ENCODE results near the gene SLC39A7. TPM values are rescaled to one million over a fixed set of nuclear protein-coding genes. Genes with fewer than 3 reads are reported as not detected.
A peak's percentile ranks its signal among the peaks of the same experiment; 100 is the strongest.

Gene SLC39A7
- total RNA-seq, 2 donors from 2014 or later = 56.1 to 58.3 TPM

DNA sequence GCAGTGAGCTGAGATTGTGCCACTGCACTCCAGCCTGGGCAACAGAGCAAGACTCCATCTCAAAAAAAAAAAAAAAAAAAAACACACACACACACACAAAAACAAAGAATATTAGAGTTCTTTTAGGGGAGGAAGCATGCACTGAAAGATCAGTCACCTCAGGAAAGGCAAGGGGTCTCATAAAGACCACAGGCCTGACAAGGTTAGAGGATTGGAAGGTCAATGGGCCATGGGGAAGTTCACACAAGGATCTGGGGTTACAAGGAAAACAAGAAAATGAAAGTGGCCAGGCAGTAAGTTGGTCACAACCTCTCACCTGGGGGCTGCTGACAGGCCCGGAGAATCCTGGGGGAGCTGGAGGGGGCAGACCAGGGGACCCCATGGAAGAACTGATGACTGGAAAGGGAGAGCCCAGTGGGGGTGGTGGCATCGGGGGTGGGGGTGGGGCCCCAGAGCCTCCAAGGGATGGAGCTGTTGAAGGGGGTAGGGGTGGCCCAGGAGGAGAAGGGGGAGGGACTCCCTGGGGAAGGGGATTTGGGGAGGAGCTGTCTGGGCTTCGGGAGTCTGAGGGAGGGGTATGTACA, 1.7 kb upstream of the SLC39A7 start:
- no peak for DNase-seq
- no peak for ATAC-seq (replicated peaks in 1 of 2)
- Mint-ChIP-seq H3K36me3 (ENCODE audit: insufficient read depth in 2 of 2) (peaks cover 26 to 41% of the 10 kb centered on the region in 2 donors), H3K27ac (peak overlapping the region; percentile 83), H3K9me3 (no peaks in the 10 kb centered on the region), H3K27me3 (ENCODE audit: low read depth) (no peaks in the 10 kb centered on the region), H3K4me1 (ENCODE audit: low read depth) (peaks cover 67% of the 10 kb centered on the region), H3K4me3 (peak overlapping the region; percentile 98 to 100)

GRCh38 chr6:33199687-33200218, 914 bp upstream of the SLC39A7 start:
- Mint-ChIP-seq H3K27ac (peak overlapping the region; percentile 69), H3K36me3 (ENCODE audit: insufficient read depth in 2 of 2) (peaks cover 26 to 39% of the 10 kb centered on the region in 2 donors), H3K27me3 (ENCODE audit: low read depth) (no peaks in the 10 kb centered on the region), H3K9me3 (no peaks in the 10 kb centered on the region), H3K4me1 (ENCODE audit: low read depth) (peaks cover 69% of the 10 kb centered on the region), H3K4me3 (peak overlapping the region; percentile 98 to 100)
- peak; percentile 85 for DNase-seq
- peak; percentile 51 to 57 for ATAC-seq (replicated peaks in 1 of 2)

GRCh38 chr6:33201147-33201545, 479 bp downstream of the SLC39A7 start:
- peak overlapping the region; percentile 98 to 100 for H3K4me3 Mint-ChIP-seq
- H3K9me3 Mint-ChIP-seq = no peaks in the 10 kb centered on the region
- DNase-seq = no peak
- H3K27me3 Mint-ChIP-seq (ENCODE audit: low read depth) = no peaks in the 10 kb centered on the region
- H3K4me1 Mint-ChIP-seq (ENCODE audit: low read depth) = peaks cover 82% of the 10 kb centered on the region
- H3K36me3 Mint-ChIP-seq (ENCODE audit: insufficient read depth in 2 of 2) = peaks cover 22 to 30% of the 10 kb centered on the region in 2 donors
- ATAC-seq (replicated peaks in 1 of 2) = no peak
- peak overlapping the region; percentile 100 for H3K27ac Mint-ChIP-seq

DNA sequence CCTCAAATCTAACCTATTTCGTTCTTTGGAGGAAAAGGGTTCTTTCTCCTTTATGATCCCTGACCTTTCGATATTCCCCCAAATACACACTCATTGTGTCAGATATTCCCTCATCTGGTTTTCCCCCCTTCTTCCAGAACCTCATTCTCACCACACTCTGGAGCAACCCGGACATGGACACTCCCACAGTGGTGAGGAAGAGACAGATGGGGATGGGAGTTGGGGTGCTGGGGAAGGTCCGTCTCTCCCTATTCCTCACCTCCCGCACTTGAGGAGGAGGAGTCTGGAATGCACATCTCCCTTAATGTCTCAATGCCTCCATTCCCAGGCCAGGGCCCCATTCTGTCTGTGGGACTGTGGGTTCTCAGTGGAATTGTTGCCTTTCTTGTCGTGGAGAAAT, 1.3 kb downstream of the SLC39A7 start:
- no peaks in the 10 kb centered on the region for H3K27me3 Mint-ChIP-seq (ENCODE audit: low read depth)
- no peak for DNase-seq

DNA sequence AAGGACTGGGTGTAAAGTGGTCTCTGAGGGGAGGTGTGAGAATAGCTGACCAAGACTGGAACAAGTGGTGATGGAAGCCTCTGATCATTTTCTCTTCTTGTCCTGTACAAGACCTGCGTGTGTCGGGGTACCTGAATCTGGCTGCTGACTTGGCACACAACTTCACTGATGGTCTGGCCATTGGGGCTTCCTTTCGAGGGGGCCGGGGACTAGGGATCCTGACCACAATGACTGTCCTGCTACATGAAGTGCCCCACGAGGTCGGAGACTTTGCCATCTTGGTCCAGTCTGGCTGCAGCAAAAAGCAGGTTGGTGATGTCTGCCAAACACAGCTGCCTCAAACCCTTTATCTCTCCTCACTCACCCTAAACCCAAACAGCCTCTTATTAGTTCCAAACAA, 2.1 kb downstream of the SLC39A7 start:
- no peaks in the 10 kb centered on the region for H3K27me3 Mint-ChIP-seq (ENCODE audit: low read depth)
- peak overlapping the region; percentile 98 to 100 for H3K4me3 Mint-ChIP-seq
- DNase-seq (no peak), ATAC-seq (replicated peaks in 1 of 2) (no peak)
- peaks cover 22 to 28% of the 10 kb centered on the region in 2 donors for H3K36me3 Mint-ChIP-seq (ENCODE audit: insufficient read depth in 2 of 2)
- H3K9me3 Mint-ChIP-seq = no peaks in the 10 kb centered on the region
- peak overlapping the region; percentile 53 for H3K27ac Mint-ChIP-seq
- peaks cover 75% of the 10 kb centered on the region for H3K4me1 Mint-ChIP-seq (ENCODE audit: low read depth)

More for the DNA sequence above, 1.3 kb downstream of the SLC39A7 start:
- H3K27ac Mint-ChIP-seq = peak overlapping the region; percentile 83
- H3K9me3 Mint-ChIP-seq = no peaks in the 10 kb centered on the region
- ATAC-seq (replicated peaks in 1 of 2) = no peak
- H3K4me1 Mint-ChIP-seq (ENCODE audit: low read depth) = peaks cover 83% of the 10 kb centered on the region
- peak overlapping the region; percentile 98 to 100 for H3K4me3 Mint-ChIP-seq
- H3K36me3 Mint-ChIP-seq (ENCODE audit: insufficient read depth in 2 of 2) = peaks cover 22 to 28% of the 10 kb centered on the region in 2 donors

DNA sequence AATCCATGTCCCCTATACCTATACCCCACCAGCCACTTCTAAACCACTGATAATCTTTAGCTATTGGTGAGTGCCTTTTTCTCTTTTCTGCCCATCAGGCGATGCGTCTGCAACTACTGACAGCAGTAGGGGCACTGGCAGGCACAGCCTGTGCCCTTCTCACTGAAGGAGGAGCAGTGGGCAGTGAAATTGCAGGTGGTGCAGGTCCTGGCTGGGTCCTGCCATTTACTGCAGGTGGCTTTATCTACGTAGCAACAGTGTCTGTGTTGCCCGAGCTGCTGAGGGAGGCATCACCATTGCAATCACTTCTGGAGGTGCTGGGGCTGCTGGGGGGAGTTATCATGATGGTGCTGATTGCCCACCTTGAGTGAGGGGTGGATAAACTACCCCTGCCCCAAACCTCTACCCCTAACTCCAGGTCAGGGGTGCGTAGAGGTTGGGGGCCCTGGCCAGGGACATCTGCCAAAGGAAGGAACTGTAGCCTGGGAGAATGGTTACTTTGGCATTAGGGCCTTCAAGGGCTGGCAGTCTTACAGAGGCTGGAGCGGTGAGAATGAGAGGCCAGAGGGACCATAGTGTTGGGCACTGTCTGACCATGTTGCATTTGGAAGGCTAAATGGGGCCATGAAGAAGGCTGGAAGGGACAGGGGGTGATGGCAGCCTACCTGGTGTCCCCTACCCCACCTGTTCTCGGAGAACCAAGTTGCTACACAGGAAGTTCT, 2.9 kb downstream of the SLC39A7 start:
- Mint-ChIP-seq H3K27ac (no peak overlapping the region), H3K27me3 (ENCODE audit: low read depth) (no peaks in the 10 kb centered on the region)

DNA sequence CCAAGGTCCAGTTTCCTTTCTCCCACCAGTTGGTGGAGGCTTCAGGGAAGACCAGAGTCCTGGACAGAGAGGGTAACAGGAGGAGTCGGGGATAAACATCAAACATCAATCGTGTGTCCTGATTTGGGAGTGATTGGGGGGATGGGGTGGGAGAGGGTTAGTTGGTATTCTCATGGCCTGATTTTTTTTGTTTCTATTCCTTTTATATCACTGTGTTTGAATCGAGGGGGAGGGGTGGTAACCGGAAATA, 3.4 kb downstream of the SLC39A7 start:
- DNase-seq = no peak
- ATAC-seq (replicated peaks in 1 of 2) = no peak
- Mint-ChIP-seq H3K4me1 (ENCODE audit: low read depth) (peaks cover 67% of the 10 kb centered on the region), H3K27me3 (ENCODE audit: low read depth) (no peaks in the 10 kb centered on the region), H3K9me3 (no peaks in the 10 kb centered on the region), H3K36me3 (ENCODE audit: insufficient read depth in 2 of 2) (peaks cover 22 to 24% of the 10 kb centered on the region in 2 donors), H3K4me3 (peak overlapping the region; percentile 98 to 100), H3K27ac (peak overlapping the region; percentile 24)

More for the DNA sequence above, 2.9 kb downstream of the SLC39A7 start:
- Mint-ChIP-seq H3K4me3 (peak overlapping the region; percentile 98 to 100), H3K36me3 (ENCODE audit: insufficient read depth in 2 of 2) (peaks cover 22 to 24% of the 10 kb centered on the region in 2 donors), H3K4me1 (ENCODE audit: low read depth) (peaks cover 67% of the 10 kb centered on the region), H3K9me3 (no peaks in the 10 kb centered on the region)
- no peak for DNase-seq
- no peak for ATAC-seq (replicated peaks in 1 of 2)

GRCh38 chr6:33204415-33205190, 3.9 kb downstream of the SLC39A7 start, which contains the start of gene HSD17B8:
TSS of gene HSD17B8 (plus strand) at chr6:33204655. CDS start at chr6:33204669, 14 bp downstream.
- H3K27me3 Mint-ChIP-seq (ENCODE audit: low read depth) = no peaks in the 10 kb centered on the region
- peak; percentile 54 to 57 for ATAC-seq (replicated peaks in 1 of 2)

DNA sequence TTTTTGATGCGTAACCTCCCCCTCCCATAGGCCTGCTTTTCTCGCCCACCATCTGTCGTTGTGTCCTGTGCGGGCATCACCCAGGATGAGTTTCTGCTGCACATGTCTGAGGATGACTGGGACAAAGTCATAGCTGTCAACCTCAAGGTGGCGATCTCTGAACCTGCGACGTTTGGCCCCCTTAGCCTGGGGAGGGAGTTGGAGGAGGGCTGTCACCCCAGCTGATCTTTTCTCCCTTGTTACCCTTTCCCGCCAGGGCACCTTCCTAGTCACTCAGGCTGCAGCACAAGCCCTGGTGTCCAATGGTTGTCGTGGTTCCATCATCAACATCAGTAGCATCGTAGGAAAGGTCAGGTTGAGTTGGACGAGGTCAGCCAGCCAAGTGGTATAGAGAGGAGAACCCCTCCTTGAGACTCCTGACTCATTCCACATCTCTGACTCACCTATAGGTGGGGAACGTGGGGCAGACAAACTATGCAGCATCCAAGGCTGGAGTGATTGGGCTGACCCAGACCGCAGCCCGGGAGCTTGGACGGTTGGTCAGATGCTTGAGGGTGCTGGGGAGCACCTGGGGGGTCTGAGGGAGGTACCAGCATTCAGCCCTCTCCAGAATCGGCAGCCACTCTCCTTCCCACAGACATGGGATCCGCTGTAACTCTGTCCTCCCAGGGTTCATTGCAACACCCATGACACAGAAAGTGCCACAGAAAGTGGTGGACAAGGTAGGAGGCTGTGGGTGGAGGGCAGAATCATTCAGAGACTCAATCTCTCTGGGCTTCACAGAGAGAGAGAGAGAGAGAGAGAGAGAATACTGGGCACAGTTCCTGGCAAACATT, 4.7 kb downstream of the SLC39A7 start:
- DNase-seq (peak; percentile 77 to 83), ATAC-seq (replicated peaks in 1 of 2) (peak; percentile 69 to 70)
- H3K4me1 Mint-ChIP-seq (ENCODE audit: low read depth) = peaks cover 68% of the 10 kb centered on the region
- peaks cover 25 to 30% of the 10 kb centered on the region in 2 donors for H3K36me3 Mint-ChIP-seq (ENCODE audit: insufficient read depth in 2 of 2)
- no peaks in the 10 kb centered on the region for H3K27me3 Mint-ChIP-seq (ENCODE audit: low read depth)
- H3K27ac Mint-ChIP-seq = peak overlapping the region; percentile 85
- H3K9me3 Mint-ChIP-seq = no peaks in the 10 kb centered on the region
- H3K4me3 Mint-ChIP-seq = peak overlapping the region; percentile 98 to 100

More at GRCh38 chr6:33204415-33205190, 3.9 kb downstream of the SLC39A7 start, which contains the start of gene HSD17B8:
- peaks cover 22 to 25% of the 10 kb centered on the region in 2 donors for H3K36me3 Mint-ChIP-seq (ENCODE audit: insufficient read depth in 2 of 2)
- H3K4me3 Mint-ChIP-seq = peak within 1 kb of the TSS; percentile 98 to 100
- H3K4me1 Mint-ChIP-seq (ENCODE audit: low read depth) = peaks cover 67% of the 10 kb centered on the region
- no peaks in the 10 kb centered on the region for H3K9me3 Mint-ChIP-seq
- H3K27ac Mint-ChIP-seq = peak within 1 kb of the TSS; percentile 85
- peak; percentile 93 to 97 for DNase-seq

GRCh38 chr6:33206027-33206863, 5.6 kb downstream of the SLC39A7 start:
- Mint-ChIP-seq H3K27ac (peak overlapping the region; percentile 85), H3K9me3 (no peaks in the 10 kb centered on the region), H3K4me3 (peak overlapping the region; percentile 98 to 100), H3K27me3 (ENCODE audit: low read depth) (no peaks in the 10 kb centered on the region), H3K4me1 (ENCODE audit: low read depth) (peaks cover 64% of the 10 kb centered on the region), H3K36me3 (ENCODE audit: insufficient read depth in 2 of 2) (peaks cover 22 to 28% of the 10 kb centered on the region in 2 donors)
- DNase-seq (peak; percentile 35 to 51), ATAC-seq (replicated peaks in 1 of 2) (no peak)

GRCh38 chr6:33206864-33207551, 6.3 kb downstream of the SLC39A7 start:
- peak overlapping the region; percentile 92 to 98 for H3K4me3 Mint-ChIP-seq
- ATAC-seq (replicated peaks in 1 of 2) (no peak), DNase-seq (no peak)
- peak overlapping the region; percentile 76 for H3K27ac Mint-ChIP-seq
- H3K9me3 Mint-ChIP-seq = no peaks in the 10 kb centered on the region
- no peaks in the 10 kb centered on the region for H3K27me3 Mint-ChIP-seq (ENCODE audit: low read depth)
- peaks cover 60% of the 10 kb centered on the region for H3K4me1 Mint-ChIP-seq (ENCODE audit: low read depth)
- peaks cover 18 to 25% of the 10 kb centered on the region in 2 donors for H3K36me3 Mint-ChIP-seq (ENCODE audit: insufficient read depth in 2 of 2)
